Measurements from ENCODE around the gene CNPY1. TPM values are rescaled to one million over a fixed set of nuclear protein-coding genes. Genes with fewer than 3 reads are reported as not detected.

Gene CNPY1
- polyA plus RNA-seq, 2 of the 4 experiments (the other 2 are of a cell fraction), result not detected

DNA sequence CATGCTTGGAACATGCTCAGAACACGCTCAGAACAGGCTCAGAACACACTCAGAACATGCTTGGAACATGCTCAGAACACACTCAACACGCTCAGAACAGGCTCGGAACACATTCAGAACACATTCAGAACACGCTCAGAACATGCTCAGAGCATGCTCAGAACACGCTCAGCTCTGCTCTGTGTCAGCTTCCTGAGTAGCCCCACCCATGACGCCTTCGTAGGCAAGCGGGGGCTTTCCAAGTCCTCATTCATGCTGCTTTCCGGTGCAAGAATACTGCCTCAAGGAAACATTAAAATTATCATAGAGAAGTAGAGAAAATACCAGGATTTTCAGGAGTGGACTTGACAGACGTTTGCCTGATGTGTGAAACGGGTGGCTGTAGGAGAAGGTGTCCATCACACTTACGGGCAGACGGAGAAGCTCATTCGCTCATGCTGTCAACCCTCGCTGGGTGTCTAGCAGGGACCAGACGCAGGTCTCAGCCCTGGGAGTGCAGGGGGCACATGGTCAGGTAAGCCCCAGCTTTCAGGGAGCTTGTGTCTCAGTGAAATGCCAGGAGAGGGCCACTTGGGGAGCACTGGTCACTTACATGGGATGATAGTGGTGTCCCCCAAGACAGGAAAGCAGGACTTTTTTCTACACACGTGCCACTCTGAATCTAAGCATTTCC lies 63.7 kb downstream of the CNPY1 start:
- 38% methylated on average over 16 of the region's 17 CpGs for WGBS (ENCODE audit: missing lambda C conversion rate)
- DNase-seq (ENCODE audit: low read depth in 1 of 2, low spot score in 1 of 2) (no peak), FAIRE-seq (no peak), ATAC-seq (no peak)
- no peaks in the 10 kb centered on the region; the same call in 2 of the 3 replicates for H3K9me3 ChIP-seq
- no peaks in the 10 kb centered on the region for H3K4me1 ChIP-seq
- TF ChIP-seq FOSL2 (IDR thresholded peaks at IDR 0.05), result no peak
- no peak for TF ChIP-seq FOSL2 (CRISPR knock-in tag; IDR thresholded peaks at IDR 0.05)
- POLR2A ChIA-PET, result no interaction called here
- no peak overlapping the region for H3K4me2 ChIP-seq
- H3K27ac ChIP-seq, result no peak overlapping the region
- H3K4me3 ChIP-seq, result no peak overlapping the region
- CTCF ChIA-PET, result interaction anchor here (1.8 kb wide), 1 partner anchor 51 kb away, joined by 4 read pairs; no protein-coding TSS in a partner anchor

- TF ChIP-seq CEBPB (IDR thresholded peaks at IDR 0.05), result no peak
- 53% methylated on average over 11 of the region's 11 CpGs for WGBS (ENCODE audit: missing lambda C conversion rate)
- DNase-seq (ENCODE audit: low read depth in 1 of 2, low spot score in 1 of 2) (no peak), FAIRE-seq (no peak), ATAC-seq (no peak)
- Histone ChIP-seq H3K4me3 (no peak overlapping the region), H3K27ac (no peak overlapping the region), H3K9me3 (no peaks in the 10 kb centered on the region; the same call in 2 of the 3 replicates), H3K4me1 (no peaks in the 10 kb centered on the region), H3K4me2 (no peak overlapping the region)
- ChIA-PET POLR2A (no interaction called here), CTCF (interaction anchor here (1.8 kb wide), 1 partner anchor 52 kb away, joined by 4 read pairs; no protein-coding TSS in a partner anchor)
These were observed 64.6 kb downstream of the CNPY1 start for GRCh38 chr7:155481764-155482163.

- FAIRE-seq (no peak), ATAC-seq (no peak), DNase-seq (ENCODE audit: low read depth in 1 of 2, low spot score in 1 of 2) (no peak)
- Histone ChIP-seq H3K9me3 (no peaks in the 10 kb centered on the region; the same call in 2 of the 3 replicates), H3K4me3 (no peak overlapping the region), H3K4me1 (no peaks in the 10 kb centered on the region), H3K4me2 (no peak overlapping the region), H3K27ac (no peak overlapping the region)
- TF ChIP-seq RARB (CRISPR knock-in tag; IDR thresholded peaks at IDR 0.05) (no peak), REST (IDR thresholded peaks at IDR 0.05) (no peak), FOXS1 (CRISPR knock-in tag; IDR thresholded peaks at IDR 0.05) (no peak), FOSB (CRISPR knock-in tag; IDR thresholded peaks at IDR 0.05) (no peak)
- TF ChIP-seq, protein P1, sequence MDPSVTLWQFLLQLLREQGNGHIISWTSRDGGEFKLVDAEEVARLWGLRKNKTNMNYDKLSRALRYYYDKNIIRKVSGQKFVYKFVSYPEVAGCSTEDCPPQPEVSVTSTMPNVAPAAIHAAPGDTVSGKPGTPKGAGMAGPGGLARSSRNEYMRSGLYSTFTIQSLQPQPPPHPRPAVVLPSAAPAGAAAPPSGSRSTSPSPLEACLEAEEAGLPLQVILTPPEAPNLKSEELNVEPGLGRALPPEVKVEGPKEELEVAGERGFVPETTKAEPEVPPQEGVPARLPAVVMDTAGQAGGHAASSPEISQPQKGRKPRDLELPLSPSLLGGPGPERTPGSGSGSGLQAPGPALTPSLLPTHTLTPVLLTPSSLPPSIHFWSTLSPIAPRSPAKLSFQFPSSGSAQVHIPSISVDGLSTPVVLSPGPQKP (IDR thresholded peaks at IDR 0.05; ENCODE audit: low read depth, low read length), result no peak
- CTCF ChIA-PET, result interaction anchor here (1.1 kb wide), 1 partner anchor 41 kb away, joined by 3 read pairs; no protein-coding TSS in a partner anchor
- POLR2A ChIA-PET, result interaction anchor here (0.5 kb wide), 1 partner anchor 23 kb away, joined by 5 read pairs; no protein-coding TSS in a partner anchor
- 30% methylated on average over 4 of the region's 4 CpGs for whole genome bisulfite sequencing (ENCODE audit: missing lambda C conversion rate)
These were observed 68.9 kb downstream of the CNPY1 start for GRCh38 chr7:155477476-155477875.

- no peak for FAIRE-seq
- Histone ChIP-seq H3K9me3 (no peaks in the 10 kb centered on the region), H3K4me1 (0 out of 3 replicates have a peak, but pooled peaks cover 4% of the 10 kb centered on the region), H3K27ac (no peak overlapping the region), H3K4me2 (no peak overlapping the region), H3K4me3 (no peak overlapping the region)
- no peak for ATAC-seq
- TF ChIP-seq, protein P2, sequence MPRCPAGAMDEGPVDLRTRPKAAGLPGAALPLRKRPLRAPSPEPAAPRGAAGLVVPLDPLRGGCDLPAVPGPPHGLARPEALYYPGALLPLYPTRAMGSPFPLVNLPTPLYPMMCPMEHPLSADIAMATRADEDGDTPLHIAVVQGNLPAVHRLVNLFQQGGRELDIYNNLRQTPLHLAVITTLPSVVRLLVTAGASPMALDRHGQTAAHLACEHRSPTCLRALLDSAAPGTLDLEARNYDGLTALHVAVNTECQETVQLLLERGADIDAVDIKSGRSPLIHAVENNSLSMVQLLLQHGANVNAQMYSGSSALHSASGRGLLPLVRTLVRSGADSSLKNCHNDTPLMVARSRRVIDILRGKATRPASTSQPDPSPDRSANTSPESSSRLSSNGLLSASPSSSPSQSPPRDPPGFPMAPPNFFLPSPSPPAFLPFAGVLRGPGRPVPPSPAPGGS (IDR thresholded peaks at IDR 0.05), result no peak
- TF ChIP-seq RAD21 (conservative IDR thresholded peaks at IDR 0.05 in 1 of 2, IDR thresholded peaks at IDR 0.05 in 1 of 2), result no peak
- TF ChIP-seq MYC (IDR thresholded peaks at IDR 0.05; ENCODE audit: borderline replicate concordance, low read length), result no peak
- TF ChIP-seq, protein P3, sequence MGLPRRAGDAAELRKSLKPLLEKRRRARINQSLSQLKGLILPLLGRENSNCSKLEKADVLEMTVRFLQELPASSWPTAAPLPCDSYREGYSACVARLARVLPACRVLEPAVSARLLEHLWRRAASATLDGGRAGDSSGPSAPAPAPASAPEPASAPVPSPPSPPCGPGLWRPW (IDR thresholded peaks at IDR 0.05), result no peak
- no peak for TF ChIP-seq TP53 (CRISPR knock-in tag; IDR thresholded peaks at IDR 0.05)
- TF ChIP-seq HEYL (CRISPR knock-in tag; IDR thresholded peaks at IDR 0.05), result no peak
- no peak for TF ChIP-seq HOXA7 (CRISPR knock-in tag; IDR thresholded peaks at IDR 0.05)
- TF ChIP-seq USF2 (IDR thresholded peaks at IDR 0.05), result no peak
- TF ChIP-seq FOSL2 (IDR thresholded peaks at IDR 0.05), result no peak
- TF ChIP-seq FOSL2 (CRISPR knock-in tag; IDR thresholded peaks at IDR 0.05), result no peak
- TF ChIP-seq MAFK (IDR thresholded peaks at IDR 0.05; ENCODE audit: partially characterized antibody), result no peak
- no peak for TF ChIP-seq CEBPB (IDR thresholded peaks at IDR 0.05)
- no peak for TF ChIP-seq ZC3H11A (IDR thresholded peaks at IDR 0.05)
- no peak for TF ChIP-seq HDAC2 (IDR thresholded peaks at IDR 0.05)
- DNase-seq (ENCODE audit: low read depth in 1 of 2, low spot score in 1 of 2), result no peak
- WGBS (ENCODE audit: missing lambda C conversion rate), result 83% methylated on average over 11 of the region's 11 CpGs
- ChIA-PET CTCF (no interaction called here), POLR2A (no interaction called here)
These were observed 74.6 kb downstream of the CNPY1 start for GRCh38 chr7:155471718-155472117.
